ENCODE measurements around the gene MISP. TPM values are rescaled to one million over a fixed set of nuclear protein-coding genes. Genes with fewer than 3 reads are reported as not detected.
A peak's percentile ranks its signal among the peaks of the same experiment; 100 is the strongest.

The MISP gene
- total RNA-seq, 1 donor from 2014 or later = 5.8 TPM

DNA sequence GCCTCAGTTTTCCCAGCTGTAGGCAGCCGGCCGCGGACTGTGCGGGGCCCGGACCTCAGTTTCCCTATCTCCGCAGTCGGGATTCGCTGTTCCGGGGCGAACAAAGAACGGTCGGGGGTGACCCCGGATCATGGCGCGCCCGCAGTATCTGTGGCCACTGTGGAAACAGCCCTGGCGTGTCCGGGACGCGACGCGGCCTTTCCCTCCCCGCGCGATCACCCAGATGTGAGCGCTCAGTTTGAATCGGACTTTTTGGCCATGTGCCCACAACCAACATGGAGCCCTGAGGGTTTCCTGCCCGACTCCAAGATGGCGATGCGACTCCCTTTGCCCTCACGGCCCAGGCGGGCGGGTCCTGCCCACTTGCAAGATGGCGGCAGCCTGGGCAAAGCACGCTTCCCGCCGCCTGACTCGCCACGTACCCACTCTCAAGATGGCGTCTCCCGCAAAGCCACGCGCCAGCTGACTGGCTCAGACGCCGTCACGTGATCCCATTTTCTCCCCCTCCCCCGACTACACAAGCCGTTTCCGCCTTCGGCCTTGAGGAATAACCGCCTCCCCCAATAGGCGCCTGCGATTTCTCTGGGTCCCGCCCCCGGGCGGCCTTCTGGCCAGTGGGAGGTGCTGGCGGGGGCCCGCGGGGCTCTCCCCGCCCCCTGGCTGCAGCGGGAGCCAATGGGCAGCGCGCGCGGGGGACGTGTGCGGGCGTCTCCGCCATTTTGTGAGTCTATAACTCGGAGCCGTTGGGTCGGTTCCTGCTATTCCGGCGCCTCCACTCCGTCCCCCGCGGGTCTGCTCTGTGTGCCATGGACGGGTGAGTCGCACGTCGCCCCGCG lies 46.0 kb downstream of the MISP start, which contains the start of gene PTBP1:
TSS of gene PTBP1 (plus strand) at position 761 of the 836 bp plus-strand sequence. CDS start at position 807, 46 bp downstream.
- DNase-seq (ENCODE audit: low spot score) = peak; percentile 100

DNA sequence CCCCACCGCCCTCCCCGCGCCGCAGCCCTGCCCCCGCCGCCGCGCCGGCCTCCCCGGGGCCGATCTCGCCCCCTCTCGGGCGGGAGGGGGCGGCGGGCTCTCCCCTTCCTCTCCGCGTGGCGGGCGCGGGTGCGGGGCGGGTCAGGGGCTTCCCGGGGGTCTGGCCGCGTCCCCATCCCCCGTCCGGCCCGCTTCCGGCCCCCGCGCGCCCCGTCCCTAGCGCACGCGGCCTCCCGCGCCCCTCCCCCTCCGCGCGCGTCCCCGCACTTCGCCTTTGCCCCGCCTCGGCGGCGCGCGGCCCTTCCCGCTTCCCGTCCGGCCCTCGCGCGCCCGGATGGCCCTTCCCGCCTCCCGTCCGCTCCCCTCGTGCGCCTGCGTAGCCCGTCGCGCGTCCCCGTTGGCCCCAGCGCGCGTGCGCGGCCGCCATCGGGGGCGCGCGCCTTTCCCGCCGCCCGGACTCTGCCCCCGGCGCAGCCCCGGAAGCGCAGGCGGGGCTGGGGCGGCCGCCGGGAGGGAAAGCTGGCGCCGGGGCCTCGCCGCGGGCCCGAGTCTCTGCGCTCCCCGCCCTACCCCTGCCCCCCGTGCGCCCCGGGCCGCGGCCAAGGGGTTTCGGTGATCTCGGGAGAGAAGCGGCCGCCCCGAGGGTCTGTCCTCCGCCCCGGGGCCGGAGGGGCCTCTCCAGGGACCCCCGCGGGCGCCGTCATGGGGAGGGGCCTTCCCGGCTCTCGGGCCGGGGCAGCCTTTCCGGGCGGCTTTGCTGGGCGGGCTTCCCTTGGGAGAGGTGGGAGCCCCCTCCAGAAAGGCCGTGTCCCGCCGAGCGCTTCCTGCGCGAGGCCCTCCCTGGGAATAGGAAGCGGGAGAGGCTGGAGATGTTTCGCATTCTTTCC lies 46.9 kb downstream of the MISP start:
- peak; percentile 92 for DNase-seq (ENCODE audit: low spot score)

DNA sequence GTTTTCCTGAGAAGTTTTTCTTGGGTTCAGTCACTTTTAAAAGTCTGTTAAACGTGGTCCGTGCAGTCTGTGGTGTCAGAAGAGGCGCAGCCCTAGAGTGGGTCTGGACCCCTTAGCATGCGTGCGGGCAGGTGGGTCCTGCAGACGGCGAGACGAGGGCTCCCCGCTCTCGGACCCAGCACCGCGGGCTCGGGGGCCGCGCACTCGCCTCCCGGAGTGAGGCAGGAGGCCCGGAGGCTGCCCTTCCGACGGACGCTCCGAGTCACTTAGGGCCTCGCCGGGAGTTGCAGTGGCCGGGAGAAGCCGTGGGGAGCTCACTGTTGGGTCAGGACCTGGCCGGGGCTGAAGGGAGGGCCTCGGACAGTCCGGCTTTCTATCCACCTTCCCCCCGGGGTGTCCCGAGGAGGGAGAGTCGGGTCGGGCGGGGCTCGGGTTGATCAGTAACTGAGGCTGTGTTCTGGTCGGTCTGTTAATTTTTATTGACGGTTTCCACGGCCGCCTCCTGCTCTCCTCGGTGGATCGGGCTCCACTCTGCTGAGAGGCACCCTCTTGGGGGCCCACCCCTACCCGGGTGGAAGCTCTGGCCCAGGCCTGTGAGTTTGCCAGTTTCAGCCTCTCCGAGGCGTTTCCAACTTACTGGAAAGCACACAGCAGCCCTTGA lies 47.6 kb downstream of the MISP start:
- peak; percentile 38 for DNase-seq (ENCODE audit: low spot score)

DNA sequence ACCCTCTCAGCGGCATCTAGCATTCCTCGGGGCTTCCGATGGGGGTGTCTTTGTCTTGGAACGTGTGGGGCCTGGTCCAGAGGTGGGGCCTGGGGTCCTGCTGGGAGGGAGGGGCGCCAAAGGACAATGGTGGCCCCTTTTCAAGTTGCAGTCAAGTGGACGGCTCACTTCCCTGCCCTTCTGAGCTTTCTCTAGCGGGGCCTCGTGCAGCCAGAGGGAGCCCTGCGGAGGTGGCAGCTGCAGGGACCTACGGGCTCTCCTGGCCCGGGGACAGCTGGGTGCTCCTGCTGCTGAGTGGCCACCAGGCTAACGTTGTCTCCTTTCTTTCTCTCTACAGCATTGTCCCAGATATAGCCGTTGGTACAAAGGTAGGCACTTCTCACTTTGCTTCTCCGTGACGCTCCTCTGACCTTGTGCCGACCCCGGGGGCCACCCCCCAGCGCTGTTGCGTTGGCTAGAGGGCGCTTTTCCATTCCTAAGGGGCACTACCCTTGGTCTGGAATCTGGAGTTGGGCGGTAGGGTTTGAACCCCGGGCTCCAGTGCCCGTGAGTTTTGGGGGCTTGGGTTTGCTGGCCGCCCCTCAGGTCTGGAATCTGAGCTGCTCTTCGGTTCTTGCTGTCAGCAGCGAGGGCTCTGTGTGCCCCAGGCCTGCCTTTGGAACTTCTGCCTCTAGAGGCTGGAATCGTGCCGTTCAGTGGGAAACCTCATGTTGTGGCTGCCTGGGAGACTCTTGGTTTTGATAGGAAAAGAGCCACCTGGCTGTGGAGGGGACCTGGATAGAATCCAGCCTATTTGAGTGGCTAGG lies 48.4 kb downstream of the MISP start:
- no peak for DNase-seq (ENCODE audit: low spot score)

DNA sequence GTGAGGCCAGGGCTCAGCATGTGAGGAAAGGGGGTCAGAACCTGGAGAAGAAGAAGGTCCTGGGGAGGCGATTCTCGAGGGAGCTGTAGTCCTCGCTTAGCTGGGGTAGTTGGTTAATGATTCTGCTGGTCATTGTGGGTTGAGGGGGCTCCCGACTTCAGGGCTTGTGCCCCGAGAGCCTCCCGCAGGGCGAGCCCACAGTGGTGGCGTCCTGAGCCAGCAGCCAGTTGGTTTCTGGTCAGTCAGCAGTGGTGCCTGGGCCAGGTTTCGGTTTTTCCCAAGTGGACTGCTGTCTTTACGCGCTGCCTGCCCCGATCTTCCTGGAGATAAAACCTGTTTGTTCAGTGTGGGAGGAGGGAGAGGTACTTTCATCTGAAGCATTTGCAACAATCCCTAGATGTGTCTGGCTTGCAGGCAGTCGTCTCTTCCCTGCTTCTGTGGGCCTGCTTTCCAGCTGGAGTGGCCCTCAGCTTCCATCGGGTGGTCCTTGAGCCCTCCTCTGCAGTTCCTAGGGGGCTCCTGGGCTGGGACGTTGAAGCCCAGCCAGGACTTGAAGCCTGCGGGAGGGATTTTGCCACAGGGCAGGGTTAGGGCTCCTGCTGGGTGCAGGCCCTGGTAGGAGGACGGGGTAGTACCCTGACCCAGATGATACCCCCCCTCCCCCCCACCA lies 49.6 kb downstream of the MISP start:
- DNase-seq (ENCODE audit: low spot score) = peak; percentile 46

DNA sequence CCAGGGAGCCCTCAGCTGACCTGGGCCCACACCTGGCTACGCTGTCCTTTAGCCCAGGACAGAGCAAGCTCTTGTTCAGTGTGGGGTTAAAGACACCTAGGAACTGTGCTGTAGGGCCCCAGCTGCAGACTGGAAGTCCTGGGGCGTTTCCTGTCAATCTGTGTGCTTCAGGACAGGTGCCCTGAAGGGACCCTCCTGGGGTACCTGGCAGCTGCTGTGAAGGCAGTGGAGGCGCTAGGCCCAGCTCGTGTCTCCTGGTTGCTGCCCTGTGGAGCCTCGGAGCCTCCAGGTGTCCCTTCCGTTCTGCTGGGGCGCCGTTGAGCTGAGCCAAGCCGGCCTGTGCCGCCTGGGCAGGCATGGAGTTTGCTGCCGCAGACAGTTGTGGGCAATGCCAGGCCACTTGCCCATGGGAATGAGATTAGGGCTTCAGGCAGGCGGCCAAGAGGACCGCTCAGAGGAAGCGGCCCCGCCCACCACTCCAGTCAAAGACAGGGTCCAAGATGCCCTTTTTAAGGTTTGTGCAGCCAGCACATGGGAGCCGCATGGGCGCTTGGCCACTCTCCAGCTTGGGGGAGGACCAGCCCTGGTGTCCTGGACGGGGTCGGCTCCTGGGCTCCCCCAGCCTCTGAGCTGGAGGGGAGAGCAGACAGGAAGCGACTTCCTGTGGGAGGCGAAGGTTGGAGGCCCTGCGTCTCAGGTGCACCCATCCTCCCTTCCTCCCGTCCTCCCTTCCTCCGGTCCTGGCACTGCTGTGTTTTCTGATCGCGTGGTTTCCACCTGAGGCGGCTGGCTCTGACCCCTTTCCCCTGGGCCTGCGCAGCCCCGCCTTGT lies 50.3 kb downstream of the MISP start:
- DNase-seq (ENCODE audit: low spot score) = peak; percentile 39

DNA sequence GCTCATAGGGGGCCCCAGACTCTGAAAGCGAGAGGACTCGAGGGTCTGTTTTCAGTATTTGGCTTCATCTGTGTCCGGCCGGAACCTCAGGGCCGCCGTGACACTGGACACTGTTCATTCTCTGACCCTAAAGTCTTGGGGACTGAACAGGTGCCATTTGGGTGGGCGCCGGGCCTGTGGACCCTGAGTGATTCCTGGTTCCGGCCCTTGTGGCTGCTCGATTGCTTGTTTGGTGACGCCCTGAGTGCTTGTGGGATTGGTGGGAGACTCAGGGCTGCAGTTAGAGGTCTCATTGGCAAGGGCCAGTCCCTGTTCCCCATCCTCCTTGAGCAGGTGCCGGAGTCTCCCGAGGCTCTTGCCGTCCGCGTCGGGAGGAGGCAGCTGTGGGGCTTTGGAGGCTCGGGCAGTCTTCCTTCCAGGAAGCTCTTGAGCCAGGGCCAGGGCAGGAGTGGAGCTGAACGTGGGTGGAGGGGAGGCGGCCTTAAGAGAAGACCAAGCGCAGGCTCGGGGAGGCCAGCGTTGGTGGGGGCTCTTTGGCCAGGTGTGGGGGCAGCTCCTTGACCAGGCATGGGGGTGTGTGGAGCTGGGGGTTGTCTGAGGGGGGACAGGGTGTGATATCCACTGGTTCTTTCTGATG lies 51.1 kb downstream of the MISP start:
- no peak for DNase-seq (ENCODE audit: low spot score)

DNA sequence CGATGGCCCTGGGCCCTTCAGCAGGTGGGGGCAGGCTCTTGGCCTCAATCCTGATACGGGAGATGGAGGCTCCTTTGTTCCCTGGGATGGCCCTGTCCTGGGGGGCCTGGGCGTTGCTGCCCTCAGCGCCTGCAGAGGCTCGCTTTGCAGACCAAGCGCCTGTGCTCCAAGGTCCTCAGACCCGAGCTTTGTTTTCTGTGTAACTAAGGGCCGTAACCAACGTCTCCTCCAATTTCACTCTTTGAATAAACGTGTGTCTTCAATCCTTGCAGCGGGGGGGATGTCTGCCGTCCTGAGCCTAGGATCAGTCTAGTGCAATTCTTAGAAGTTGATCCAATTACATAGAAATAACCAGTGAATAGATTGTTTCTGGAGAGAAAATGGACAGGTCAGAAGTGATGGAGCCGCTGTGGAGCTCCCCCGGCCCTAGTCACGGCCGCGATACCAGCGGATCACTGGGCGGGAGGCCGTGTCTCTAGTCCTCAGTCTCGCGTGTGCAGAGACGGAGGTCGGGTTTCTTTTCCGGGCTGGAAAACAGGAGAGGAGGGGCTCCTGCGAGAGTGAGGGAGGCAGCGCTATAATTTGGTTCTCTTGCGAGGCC lies 51.7 kb downstream of the MISP start:
- DNase-seq (ENCODE audit: low spot score) = no peak

DNA sequence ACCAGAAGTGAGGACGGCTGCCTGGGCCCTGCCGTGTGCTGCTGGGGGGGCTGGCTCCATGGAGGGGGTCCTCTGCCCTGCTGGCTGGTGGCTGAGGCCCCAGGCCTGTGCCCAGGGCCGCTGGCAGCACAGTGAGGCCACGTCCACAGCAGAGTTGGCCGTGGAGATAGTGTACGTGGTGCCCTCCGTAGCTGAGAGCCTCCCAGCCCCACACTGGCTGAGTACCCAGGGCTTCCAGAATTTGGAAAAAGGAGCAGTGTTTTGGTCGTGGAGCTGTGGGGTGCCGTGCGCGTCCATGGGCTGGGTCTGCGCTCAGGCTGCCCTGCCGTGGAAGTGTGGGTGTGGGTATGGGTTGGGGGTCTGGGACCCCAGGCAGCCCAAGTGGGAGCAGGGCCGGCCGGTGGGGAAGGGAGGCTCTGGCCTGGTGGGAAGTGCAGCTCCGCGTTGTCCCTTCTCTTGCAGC lies 52.2 kb downstream of the MISP start:
- DNase-seq (ENCODE audit: low spot score) = no peak

DNA sequence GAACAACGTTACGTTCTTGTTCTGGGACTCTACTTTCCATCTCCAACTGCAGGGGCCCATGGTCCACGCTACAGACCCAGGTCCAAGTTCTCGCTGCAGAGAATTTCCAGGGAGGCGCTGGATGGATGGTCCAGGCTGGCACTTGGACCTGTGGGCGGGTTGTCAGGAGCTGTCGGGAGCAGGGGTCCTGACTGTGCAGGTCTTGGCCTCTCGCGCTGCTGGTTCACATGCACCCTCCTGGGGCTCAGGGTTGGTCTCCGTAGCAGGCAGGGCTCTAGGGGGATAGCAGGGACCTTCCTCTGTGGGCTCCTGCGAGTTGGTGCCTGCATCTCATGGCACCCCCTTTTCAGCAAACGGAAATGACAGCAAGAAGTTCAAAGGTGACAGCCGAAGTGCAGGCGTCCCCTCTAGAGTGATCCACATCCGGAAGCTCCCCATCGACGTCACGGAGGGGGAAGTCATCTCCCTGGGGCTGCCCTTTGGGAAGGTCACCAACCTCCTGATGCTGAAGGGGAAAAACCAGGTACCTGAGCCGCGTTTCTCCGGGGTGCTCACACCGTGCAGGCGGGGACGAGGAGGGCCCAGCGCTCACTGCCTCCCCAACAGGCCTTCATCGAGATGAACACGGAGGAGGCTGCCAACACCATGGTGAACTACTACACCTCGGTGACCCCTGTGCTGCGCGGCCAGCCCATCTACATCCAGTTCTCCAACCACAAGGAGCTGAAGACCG lies 52.9 kb downstream of the MISP start:
- DNase-seq (ENCODE audit: low spot score) = no peak

DNA sequence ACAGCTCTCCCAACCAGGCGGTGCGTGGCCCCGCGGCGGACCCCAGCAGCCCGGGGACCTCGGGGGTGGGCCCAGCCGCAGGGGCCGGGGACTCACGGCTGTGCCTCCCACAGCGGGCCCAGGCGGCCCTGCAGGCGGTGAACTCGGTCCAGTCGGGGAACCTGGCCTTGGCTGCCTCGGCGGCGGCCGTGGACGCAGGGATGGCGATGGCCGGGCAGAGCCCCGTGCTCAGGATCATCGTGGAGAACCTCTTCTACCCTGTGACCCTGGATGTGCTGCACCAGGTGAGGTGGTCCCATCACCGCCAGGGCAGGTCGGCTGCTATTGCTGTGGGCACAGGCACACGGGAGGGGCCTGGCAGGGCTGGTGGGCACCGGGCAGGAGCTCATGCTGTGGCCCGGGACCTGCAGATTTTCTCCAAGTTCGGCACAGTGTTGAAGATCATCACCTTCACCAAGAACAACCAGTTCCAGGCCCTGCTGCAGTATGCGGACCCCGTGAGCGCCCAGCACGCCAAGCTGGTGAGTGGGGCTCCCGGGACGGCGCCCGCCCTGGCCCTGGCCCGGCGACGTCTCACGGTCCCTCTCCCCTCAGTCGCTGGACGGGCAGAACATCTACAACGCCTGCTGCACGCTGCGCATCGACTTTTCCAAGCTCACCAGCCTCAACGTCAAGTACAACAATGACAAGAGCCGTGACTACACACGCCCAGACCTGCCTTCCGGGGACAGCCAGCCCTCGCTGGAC lies 53.7 kb downstream of the MISP start:
- DNase-seq (ENCODE audit: low spot score) = no peak

DNA sequence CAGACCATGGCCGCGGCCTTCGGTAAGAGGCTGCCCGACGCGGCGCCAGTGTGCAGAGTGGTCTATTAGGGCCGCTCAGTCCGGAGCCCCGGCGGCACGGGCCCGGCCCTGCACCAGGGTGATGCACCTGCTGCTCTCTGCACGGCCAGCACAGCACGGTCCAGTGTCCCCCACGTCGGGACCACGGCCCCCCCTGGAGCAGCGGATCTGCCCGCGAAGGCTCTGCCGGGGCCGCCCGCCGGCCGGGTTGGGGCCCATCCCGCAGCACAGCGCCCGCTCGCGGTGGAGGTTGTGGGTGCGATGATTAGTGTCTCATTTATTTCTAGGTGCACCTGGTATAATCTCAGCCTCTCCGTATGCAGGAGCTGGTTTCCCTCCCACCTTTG lies 54.2 kb downstream of the MISP start:
- DNase-seq (ENCODE audit: low spot score) = no peak

DNA sequence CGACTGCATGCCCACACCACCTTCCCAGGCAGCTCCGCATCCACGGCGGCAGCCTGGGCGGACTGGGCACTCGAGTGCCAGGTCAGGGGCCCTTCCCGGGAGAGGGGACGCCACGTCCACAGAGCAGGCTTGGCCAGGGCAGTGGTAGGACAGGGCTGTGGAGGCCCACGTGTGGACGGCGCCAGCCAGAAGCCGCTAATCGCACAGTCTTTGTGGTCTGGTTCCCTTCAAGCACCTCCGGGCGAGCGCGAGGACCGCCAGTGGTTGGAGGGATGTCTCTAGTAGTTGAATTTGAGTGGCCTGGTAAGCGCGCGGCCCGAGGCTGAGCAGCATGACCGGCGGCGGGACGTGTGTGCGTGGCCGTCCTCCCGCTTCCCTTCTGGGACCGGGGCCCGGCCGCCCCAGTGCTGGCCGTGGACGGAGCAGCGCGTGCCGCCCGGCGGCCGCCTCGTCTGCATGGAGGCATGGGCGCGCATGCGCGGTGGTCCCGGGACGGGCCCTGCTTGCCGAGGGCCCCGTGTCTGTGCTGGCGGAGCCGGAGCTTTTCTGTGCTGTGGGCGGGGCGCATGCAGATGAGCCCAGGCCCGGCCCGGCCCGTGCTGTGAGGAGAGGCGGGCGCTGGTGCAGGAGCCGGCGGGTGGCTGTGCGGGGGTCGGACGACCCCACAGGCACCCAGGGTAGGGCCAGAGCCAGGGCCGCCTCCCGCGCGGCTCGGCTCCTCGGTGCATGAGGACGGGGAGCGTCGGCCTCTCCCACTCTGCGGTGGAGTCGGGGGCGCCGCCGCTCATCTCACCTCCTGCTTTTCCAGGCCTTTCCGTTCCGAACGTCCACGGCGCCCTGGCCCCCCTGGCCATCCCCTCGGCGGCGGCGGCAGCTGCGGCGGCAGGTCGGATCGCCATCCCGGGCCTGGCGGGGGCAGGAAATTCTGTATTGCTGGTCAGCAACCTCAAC lies 55.0 kb downstream of the MISP start:
- DNase-seq (ENCODE audit: low spot score) = no peak

DNA sequence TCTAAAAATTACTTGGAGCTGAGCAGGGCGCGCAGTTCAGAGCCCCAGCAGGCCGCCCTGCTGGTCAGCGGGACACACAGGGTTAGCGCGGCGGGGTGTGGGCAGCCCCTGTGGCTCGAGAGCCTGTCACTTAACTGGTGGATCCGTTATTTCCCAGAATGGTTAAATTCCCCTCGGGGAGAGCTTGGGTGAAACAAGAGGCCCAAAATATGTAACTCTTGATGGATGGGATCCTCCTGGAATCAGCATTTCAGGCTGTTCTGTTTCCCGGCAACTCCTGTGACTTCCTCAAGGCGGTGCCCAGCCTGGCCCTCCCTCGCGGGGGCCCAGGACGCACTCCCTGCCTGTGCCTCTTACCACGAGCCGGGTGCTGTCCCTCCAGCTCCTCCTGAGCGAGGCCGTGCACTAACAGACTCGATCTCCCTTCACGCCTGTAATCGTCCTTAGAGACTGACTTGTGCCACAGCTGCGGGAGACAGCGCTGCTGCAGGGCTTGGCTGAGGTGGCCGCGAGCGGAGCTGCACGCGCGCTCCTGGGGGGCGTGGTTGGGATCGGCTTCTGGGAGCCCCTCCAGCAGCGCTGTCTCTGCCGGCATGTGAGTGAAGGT lies 56.0 kb downstream of the MISP start:
- no peak for DNase-seq (ENCODE audit: low spot score)

DNA sequence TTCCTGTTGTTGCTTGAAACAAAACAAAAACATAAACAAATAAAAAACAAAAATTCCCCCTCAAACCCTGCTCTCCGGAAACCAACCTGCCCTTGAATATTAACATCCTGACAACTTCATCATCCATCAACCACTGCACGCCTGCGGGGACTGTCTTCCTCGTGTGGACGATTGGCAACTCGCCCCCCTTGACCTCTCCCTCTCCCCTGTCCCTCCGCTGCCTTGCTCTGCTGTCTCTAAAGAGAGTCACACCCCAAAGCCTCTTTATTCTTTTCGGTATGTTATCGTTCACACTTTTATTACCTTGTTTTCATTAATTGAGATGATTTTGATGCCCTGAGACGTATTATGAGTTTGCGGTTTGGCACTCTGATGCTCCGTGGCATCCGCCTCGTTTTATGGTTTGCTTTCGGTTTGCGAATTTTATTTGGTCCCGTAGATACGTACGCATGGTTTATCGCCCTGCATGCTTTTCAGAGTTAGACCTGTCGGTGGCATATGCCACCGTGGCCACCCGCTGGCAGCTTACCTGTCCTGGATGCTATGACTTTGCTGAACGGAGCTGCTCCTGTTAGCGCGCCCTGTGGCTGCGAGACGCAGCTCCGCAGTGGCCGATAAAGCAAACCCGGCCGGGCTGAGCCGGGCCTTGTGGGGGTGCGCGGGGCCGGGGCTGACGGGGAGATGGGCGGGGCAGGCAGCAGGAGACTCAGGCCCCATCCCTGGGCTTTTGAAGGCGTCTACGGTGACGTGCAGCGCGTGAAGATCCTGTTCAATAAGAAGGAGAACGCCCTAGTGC lies 56.9 kb downstream of the MISP start:
- no peak for DNase-seq (ENCODE audit: low spot score)

Data from umbilical cord (tissue), 2 donors.